Heart left ventricle (tissue), 16 donors: ENCODE measurements around the gene DERL2. TPM values are rescaled to one million over a fixed set of nuclear protein-coding genes. Genes with fewer than 3 reads are reported as not detected.

Experiments used
- ATAC-seq, 4 donors: fragments of 200-7000 bp; cut with Tn5 transposase; one replicate each; pipeline ENCODE4 v1.9.1; 2020 to 2022; ENCODE audit warnings: moderate library complexity in 4 of 4, mild to moderate bottlenecking in 3 of 4, moderate number of reproducible peaks in 1 of 4
- DNase-seq, 5 donors: peaks; one replicate each; pipeline ENCODE4 v3.0.0-alpha.2; 2020
- H3K27ac ChIP-seq, 12 donors: fragments of 200-600 bp; sonication (generic) in 4 of 12; one replicate each; pipeline versions ENCODE4 v1.5.0 to v1.8.0; 2016 to 2022; ENCODE audit warnings: mild to moderate bottlenecking in 2 of 12
- H3K27me3 ChIP-seq, 9 donors: fragments of 200-600 bp; sonication (generic) in 2 of 9; one replicate each; pipeline versions ENCODE4 v1.5.1 to v1.8.0; 2016 to 2022; ENCODE audit warnings: mild to moderate bottlenecking in 3 of 9
- H3K36me3 ChIP-seq, 9 donors: fragments of 200-600 bp; sonication (generic) in 2 of 9; one replicate each; pipeline versions ENCODE4 v1.5.0 to v1.8.0; 2018 to 2022; ENCODE audit warnings: mild to moderate bottlenecking in 2 of 9
- H3K4me1 ChIP-seq, 12 donors: fragments of 200-600 bp; sonication (generic) in 4 of 12; one replicate each; pipeline versions ENCODE4 v1.5.0 to v1.8.0; 2016 to 2022; ENCODE audit warnings: mild to moderate bottlenecking in 3 of 12
- H3K4me3 ChIP-seq, 12 donors: fragments of 200-600 bp; sonication (generic) in 4 of 12; one replicate each; pipeline versions ENCODE4 v1.5.0 to v1.8.0; 2017 to 2022; ENCODE audit warnings: mild to moderate bottlenecking in 9 of 12, moderate library complexity in 4 of 12
- H3K9me3 ChIP-seq, 12 donors: fragments of 200-600 bp; sonication (generic) in 4 of 12; one replicate each; pipeline versions ENCODE4 v1.5.0 to v1.8.0; 2016 to 2022; ENCODE audit warnings: mild to moderate bottlenecking in 1 of 12
- CTCF ChIP-seq, 12 donors: fragments of 200-600 bp; sonication (generic) in 4 of 12; IDR thresholded peaks; one replicate each; pipeline versions ENCODE4 v1.5.0 to v1.8.0; 2018 to 2022; ENCODE audit warnings: antibody characterized with exemption in 12 of 12, mild to moderate bottlenecking in 5 of 12
- POLR2A ChIP-seq, 2 donors: fragments of 450-650 bp; IDR thresholded peaks; one replicate each; pipeline ENCODE4 v1.6.1; 2017; ENCODE audit warnings: antibody characterized with exemption in 2 of 2, mild to moderate bottlenecking in 2 of 2, moderate library complexity in 2 of 2
- WGBS, 4 donors: extraction: QIAGEN DNeasy Blood & Tissue Kit in 2 of 4; methylation state at CpG; one replicate each; pipeline versions ENCODE4 v1.1.5 to v1.1.7; 2013 to 2018; 5-methylcytosine and 5-hydroxymethylcytosine counted together
- intact Hi-C, 10 donors: fragments of 100-400 bp; cut with DNase I; formaldehyde crosslinking; loops; one replicate each; pipeline versions ENCODE4 v1.11.1 to v1.14.2; 2022
- polyA plus RNA-seq, 2 donors: library from polyadenylated mRNA; stranded (reverse); fragments of 200-250 nt; gene quantifications; one replicate each; pipeline ENCODE4 v1.2.3, GENCODE V29; 2013
- total RNA-seq, 9 donors: library from RNA; depleted of rRNA in 2 of 9; stranded (reverse); fragments of >200 nt in 2 of 9; fragmentation: NEBNext Ultra II Directional in 3 of 9; extraction: Animal tissue kit (Norgen Biotek cat#: 25700) in 3 of 9; gene quantifications; one replicate each; pipeline versions ENCODE4 v1.1.0 to v1.2.4, GENCODE V29; 2016 to 2023
- donor health status: ischemic (EF 13 %, LVEDD 7.1; RV severe dilation, severe dysfunction).
- donor health status: healthy with polysubstance abuse.
- donor health status: DM: no; HTN: yes; CAD: no.
- donor health status: DM: no; HTN: no; CAD: no.
- donor health status: ischemic (EF 25% LVEDD 6.9; RV normal size, moderate dysfunction).
- donor health status: ischemic (EF 25% LVEDD 5.7; RV mildly dilated, moderate dysfunction).
- donor health status: healthy.
- donor health status: DM: yes; HTN: yes; CAD: no.
- donor health status: ischemic (EF 35%, LVEDD 5.7; RV mildly dilated, moderate dysfunction).
- donor health status: nonischemic (EF 11% LVEDD 7.7; RV severe dilation, severe dysfunction).
- donor health status: DM: yes; HTN: yes; CAD: no.
- donor health status: PGD.
- donor health status: ischemic (EF 29% LVEDD 5.4; RV normal size, mild dysfunction).
- donor health status: nonischemic (EF 23%, LVEDD 6.1; RV moderate dilation, normal function).

Gene DERL2
- total and polyA plus RNA-seq, 11 donors = 21.8 to 48.1 (median 29.6) TPM

- peak; percentile 70 to 84 (median 76) for DNase-seq
- H3K36me3 ChIP-seq = peaks cover 0 to 23% (median 7%) of the 10 kb centered on the region in 9 donors
- peaks cover 0 to 17% (median 5%) of the 10 kb centered on the region in 12 donors for H3K4me1 ChIP-seq
- intact Hi-C loops = no loop called here
- no peak for TF ChIP-seq CTCF (IDR thresholded peaks at IDR 0.05)
- TF ChIP-seq POLR2A (IDR thresholded peaks at IDR 0.05) = no peak
- peak overlapping the region; percentile 31 to 70 (median 57) for H3K4me3 ChIP-seq
- peak; percentile 44 to 94 (median 84) for ATAC-seq
- no peaks in the 10 kb centered on the region for H3K9me3 ChIP-seq
- H3K27ac ChIP-seq = peak overlapping the region in 5 of 12 donors; percentile 24 to 50 (median 33)
- H3K27me3 ChIP-seq = peaks cover 0 to 9% (median 0%) of the 10 kb centered on the region in 9 donors
- WGBS, 4 donors = 10 to 32% (median 23%) methylated on average over 34 to 67 of the region's 67 CpGs
These were observed 14.8 kb upstream of the DERL2 start for GRCh38 chr17:5500589-5501391.

GRCh38 chr17:5500247-5500588 lies 14.2 kb upstream of the DERL2 start:
- intact Hi-C loops = no loop called here
- TF ChIP-seq POLR2A (IDR thresholded peaks at IDR 0.05) = no peak
- TF ChIP-seq CTCF (IDR thresholded peaks at IDR 0.05) = no peak
- Histone ChIP-seq H3K27ac (peak overlapping the region in 1 of 12 donors; percentile 50), H3K4me3 (peak overlapping the region; percentile 31 to 70 (median 57)), H3K36me3 (peaks cover 0 to 17% (median 1%) of the 10 kb centered on the region in 9 donors), H3K9me3 (no peaks in the 10 kb centered on the region), H3K27me3 (peaks cover 0 to 9% (median 0%) of the 10 kb centered on the region in 9 donors), H3K4me1 (peaks cover 0 to 17% (median 5%) of the 10 kb centered on the region in 12 donors)
- DNase-seq (no peak), ATAC-seq (no peak)
- WGBS, 4 donors = 19 to 40% (median 32%) methylated on average over 18 of the region's 18 CpGs

GRCh38 chr17:5499476-5500231 lies 13.7 kb upstream of the DERL2 start:
- TF ChIP-seq CTCF (IDR thresholded peaks at IDR 0.05) = no peak
- no peak for TF ChIP-seq POLR2A (IDR thresholded peaks at IDR 0.05)
- H3K36me3 ChIP-seq = peaks cover 0 to 15% (median 0%) of the 10 kb centered on the region in 9 donors
- DNase-seq (no peak), ATAC-seq (no peak)
- H3K4me3 ChIP-seq = peak overlapping the region in 11 of 12 donors; percentile 15 to 70 (median 57)
- WGBS, 4 donors = 33 to 56% (median 38%) methylated on average over 28 to 44 of the region's 44 CpGs
- H3K4me1 ChIP-seq = peaks cover 0 to 17% (median 5%) of the 10 kb centered on the region in 12 donors
- H3K9me3 ChIP-seq = no peaks in the 10 kb centered on the region
- intact Hi-C loops = no loop called here
- H3K27me3 ChIP-seq = peaks cover 0 to 9% (median 0%) of the 10 kb centered on the region in 9 donors
- H3K27ac ChIP-seq = no peak overlapping the region

GRCh38 chr17:5492970-5493369 lies 7.0 kb upstream of the DERL2 start:
- no peaks in the 10 kb centered on the region for H3K9me3 ChIP-seq
- TF ChIP-seq POLR2A (IDR thresholded peaks at IDR 0.05) = no peak
- TF ChIP-seq CTCF (IDR thresholded peaks at IDR 0.05) = no peak
- no peak overlapping the region for H3K27ac ChIP-seq
- WGBS, 4 donors = 94 to 100% (median 97%) methylated on average over 2 of the region's 2 CpGs
- ATAC-seq (no peak), DNase-seq (no peak)
- intact Hi-C loops = no loop called here
- no peak overlapping the region for H3K4me3 ChIP-seq
- no peaks in the 10 kb centered on the region for H3K27me3 ChIP-seq
- H3K4me1 ChIP-seq = peaks cover 0 to 7% (median 4%) of the 10 kb centered on the region in 12 donors
- peaks cover 0 to 30% (median 23%) of the 10 kb centered on the region in 9 donors for H3K36me3 ChIP-seq
